ENCODE data around the gene LCMT2.

- TF ChIP-seq, protein P1, sequence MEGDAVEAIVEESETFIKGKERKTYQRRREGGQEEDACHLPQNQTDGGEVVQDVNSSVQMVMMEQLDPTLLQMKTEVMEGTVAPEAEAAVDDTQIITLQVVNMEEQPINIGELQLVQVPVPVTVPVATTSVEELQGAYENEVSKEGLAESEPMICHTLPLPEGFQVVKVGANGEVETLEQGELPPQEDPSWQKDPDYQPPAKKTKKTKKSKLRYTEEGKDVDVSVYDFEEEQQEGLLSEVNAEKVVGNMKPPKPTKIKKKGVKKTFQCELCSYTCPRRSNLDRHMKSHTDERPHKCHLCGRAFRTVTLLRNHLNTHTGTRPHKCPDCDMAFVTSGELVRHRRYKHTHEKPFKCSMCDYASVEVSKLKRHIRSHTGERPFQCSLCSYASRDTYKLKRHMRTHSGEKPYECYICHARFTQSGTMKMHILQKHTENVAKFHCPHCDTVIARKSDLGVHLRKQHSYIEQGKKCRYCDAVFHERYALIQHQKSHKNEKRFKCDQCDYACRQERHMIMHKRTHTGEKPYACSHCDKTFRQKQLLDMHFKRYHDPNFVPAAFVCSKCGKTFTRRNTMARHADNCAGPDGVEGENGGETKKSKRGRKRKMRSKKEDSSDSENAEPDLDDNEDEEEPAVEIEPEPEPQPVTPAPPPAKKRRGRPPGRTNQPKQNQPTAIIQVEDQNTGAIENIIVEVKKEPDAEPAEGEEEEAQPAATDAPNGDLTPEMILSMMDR (IDR thresholded peaks at IDR 0.05), result no peak
- TF ChIP-seq POLR2A (IDR thresholded peaks at IDR 0.05), result no peak
Measured at GRCh38 chr15:43347114-43347513, 16.7 kb upstream of the LCMT2 start.

Measured in lower leg skin (tissue), 3 donors.